GM12878 (cell line): Measurements from ENCODE around the gene RAB34.

ENCODE experiments used
- BHLHE40 ChIP-seq, 2 experiments: fragments of 450-650 bp in 1 of 2; IDR thresholded peaks; 2 replicates each; pipeline ENCODE4 v1.6.1; 2011 to 2017; ENCODE audit warnings: low read depth in 2 of 2, borderline replicate concordance in 1 of 2, improper control_type of control experiment in 1 of 2, low read length in 1 of 2, mild to moderate bottlenecking in 1 of 2
- CEBPB ChIP-seq, 2 experiments: fragments of 150-350 bp in 1 of 2; IDR thresholded peaks; 2 replicates each; pipeline ENCODE4 v1.6.1; 2012 to 2014; ENCODE audit warnings: low read depth in 2 of 2, low read length in 2 of 2, borderline replicate concordance in 1 of 2, inconsistent platforms in 1 of 2
- CHD4 ChIP-seq: fragments of 200-600 bp; sonication (generic); IDR thresholded peaks from 2 replicates; pipeline ENCODE4 v1.6.1; 2016; ENCODE audit warnings: mild to moderate bottlenecking
- EGR1 ChIP-seq, 2 experiments: IDR thresholded peaks; 1 replicate in 1 of 2; 2 replicates in 1 of 2; pipeline ENCODE4 v1.6.1; 2011 to 2012; ENCODE audit warnings: low read depth in 2 of 2, low read length in 2 of 2, borderline replicate concordance in 1 of 2, mild to moderate bottlenecking in 1 of 2, moderate library complexity in 1 of 2
- EP300 ChIP-seq, 2 experiments: fragments of 150-350 bp in 1 of 2; IDR thresholded peaks; 2 replicates each; pipeline ENCODE4 v1.6.1; 2011 to 2012; ENCODE audit warnings: low read depth in 2 of 2, low read length in 2 of 2, borderline replicate concordance in 1 of 2, improper control_type of control experiment in 1 of 2, inconsistent platforms in 1 of 2; ENCODE audit not compliant: control insufficient read depth in 1 of 2
- EZH2 ChIP-seq: IDR thresholded peaks from 2 replicates; pipeline ENCODE4 v1.6.1; 2012; ENCODE audit warnings: low read depth, mild to moderate bottlenecking, control low read depth, inconsistent platforms, low read length, borderline replicate concordance; ENCODE audit not compliant: control insufficient read depth
- MTA2 ChIP-seq: fragments of 450-650 bp; IDR thresholded peaks from 2 replicates; pipeline ENCODE4 v1.6.1; 2016; ENCODE audit warnings: low read depth, mild to moderate bottlenecking, moderate library complexity
- RELA ChIP-seq: fragments of 450-650 bp; IDR thresholded peaks from 2 replicates; pipeline ENCODE4 v1.8.0; 2014; ENCODE audit warnings: borderline replicate concordance; ENCODE audit not compliant: partially characterized antibody
- TF ChIP-seq, protein P1 (sequence below), 3 experiments: IDR thresholded peaks in 2 of 3; conservative IDR thresholded peaks in 1 of 3; 2 replicates each; pipeline ENCODE4 v1.5.1; 2011; ENCODE audit warnings: low read depth in 3 of 3, low read length in 3 of 3, mild to moderate bottlenecking in 3 of 3, control low read depth in 2 of 3, moderate library complexity in 2 of 3, inconsistent platforms in 1 of 3, mixed read lengths in 1 of 3; ENCODE audit not compliant: control insufficient read depth in 2 of 3, insufficient read depth in 1 of 3; ENCODE audit errors: extremely low read depth in 1 of 3
- TF ChIP-seq, protein P2 (sequence below): fragments of 450-650 bp; formaldehyde crosslinking; IDR thresholded peaks from 2 replicates; pipeline ENCODE4 v1.4.0; 2022; ENCODE audit warnings: mild to moderate bottlenecking, moderate library complexity
- TF ChIP-seq, protein P3 (sequence below): fragments of 450-650 bp; IDR thresholded peaks from 2 replicates; pipeline ENCODE4 v1.6.1; 2016; ENCODE audit warnings: mild to moderate bottlenecking

DNA sequence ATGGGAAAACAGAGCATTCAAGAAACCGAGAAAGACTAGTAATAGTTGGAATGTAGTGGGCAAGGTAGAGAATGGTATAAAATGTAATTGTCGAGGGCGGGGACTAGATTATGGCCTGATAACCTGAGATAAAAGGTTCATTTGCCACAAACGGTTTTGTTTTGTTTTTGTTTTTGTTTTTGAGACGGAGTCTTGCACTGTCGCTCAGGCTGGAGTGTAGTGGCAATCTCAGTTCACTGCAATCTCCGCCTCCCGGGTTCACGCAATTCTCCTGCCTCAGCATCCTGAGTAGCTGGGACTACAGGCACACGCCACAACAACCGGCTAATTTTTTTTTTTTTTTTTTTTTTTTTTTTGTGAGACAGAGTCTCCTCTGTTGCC is 12.3 kb upstream of the RAB34 start:
- TF ChIP-seq MTA2 (no peak), CEBPB (IDR thresholded peaks at IDR 0.05; ENCODE audit: borderline replicate concordance in 1 of 2, low read depth in 2 of 2, low read length in 2 of 2) (no peak), CHD4 (no peak), EP300 (IDR thresholded peaks at IDR 0.05; ENCODE audit: borderline replicate concordance in 1 of 2, control insufficient read depth in 1 of 2, low read depth in 2 of 2, low read length in 2 of 2) (no peak), EZH2 (no peak), EGR1 (IDR thresholded peaks at IDR 0.05; ENCODE audit: borderline replicate concordance in 1 of 2, low read depth in 2 of 2, low read length in 2 of 2) (no peak), BHLHE40 (IDR thresholded peaks at IDR 0.05; ENCODE audit: borderline replicate concordance in 1 of 2, low read depth in 2 of 2, low read length in 1 of 2) (no peak), RELA (no peak)
- TF ChIP-seq, protein P1, sequence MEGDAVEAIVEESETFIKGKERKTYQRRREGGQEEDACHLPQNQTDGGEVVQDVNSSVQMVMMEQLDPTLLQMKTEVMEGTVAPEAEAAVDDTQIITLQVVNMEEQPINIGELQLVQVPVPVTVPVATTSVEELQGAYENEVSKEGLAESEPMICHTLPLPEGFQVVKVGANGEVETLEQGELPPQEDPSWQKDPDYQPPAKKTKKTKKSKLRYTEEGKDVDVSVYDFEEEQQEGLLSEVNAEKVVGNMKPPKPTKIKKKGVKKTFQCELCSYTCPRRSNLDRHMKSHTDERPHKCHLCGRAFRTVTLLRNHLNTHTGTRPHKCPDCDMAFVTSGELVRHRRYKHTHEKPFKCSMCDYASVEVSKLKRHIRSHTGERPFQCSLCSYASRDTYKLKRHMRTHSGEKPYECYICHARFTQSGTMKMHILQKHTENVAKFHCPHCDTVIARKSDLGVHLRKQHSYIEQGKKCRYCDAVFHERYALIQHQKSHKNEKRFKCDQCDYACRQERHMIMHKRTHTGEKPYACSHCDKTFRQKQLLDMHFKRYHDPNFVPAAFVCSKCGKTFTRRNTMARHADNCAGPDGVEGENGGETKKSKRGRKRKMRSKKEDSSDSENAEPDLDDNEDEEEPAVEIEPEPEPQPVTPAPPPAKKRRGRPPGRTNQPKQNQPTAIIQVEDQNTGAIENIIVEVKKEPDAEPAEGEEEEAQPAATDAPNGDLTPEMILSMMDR (IDR thresholded peaks at IDR 0.05 in 2 of 3, conservative IDR thresholded peaks at IDR 0.05 in 1 of 3; ENCODE audit: control insufficient read depth in 2 of 3, extremely low read depth in 1 of 3, insufficient read depth in 1 of 3, low read depth in 3 of 3, low read length in 3 of 3) = no peak
- TF ChIP-seq, protein P2, sequence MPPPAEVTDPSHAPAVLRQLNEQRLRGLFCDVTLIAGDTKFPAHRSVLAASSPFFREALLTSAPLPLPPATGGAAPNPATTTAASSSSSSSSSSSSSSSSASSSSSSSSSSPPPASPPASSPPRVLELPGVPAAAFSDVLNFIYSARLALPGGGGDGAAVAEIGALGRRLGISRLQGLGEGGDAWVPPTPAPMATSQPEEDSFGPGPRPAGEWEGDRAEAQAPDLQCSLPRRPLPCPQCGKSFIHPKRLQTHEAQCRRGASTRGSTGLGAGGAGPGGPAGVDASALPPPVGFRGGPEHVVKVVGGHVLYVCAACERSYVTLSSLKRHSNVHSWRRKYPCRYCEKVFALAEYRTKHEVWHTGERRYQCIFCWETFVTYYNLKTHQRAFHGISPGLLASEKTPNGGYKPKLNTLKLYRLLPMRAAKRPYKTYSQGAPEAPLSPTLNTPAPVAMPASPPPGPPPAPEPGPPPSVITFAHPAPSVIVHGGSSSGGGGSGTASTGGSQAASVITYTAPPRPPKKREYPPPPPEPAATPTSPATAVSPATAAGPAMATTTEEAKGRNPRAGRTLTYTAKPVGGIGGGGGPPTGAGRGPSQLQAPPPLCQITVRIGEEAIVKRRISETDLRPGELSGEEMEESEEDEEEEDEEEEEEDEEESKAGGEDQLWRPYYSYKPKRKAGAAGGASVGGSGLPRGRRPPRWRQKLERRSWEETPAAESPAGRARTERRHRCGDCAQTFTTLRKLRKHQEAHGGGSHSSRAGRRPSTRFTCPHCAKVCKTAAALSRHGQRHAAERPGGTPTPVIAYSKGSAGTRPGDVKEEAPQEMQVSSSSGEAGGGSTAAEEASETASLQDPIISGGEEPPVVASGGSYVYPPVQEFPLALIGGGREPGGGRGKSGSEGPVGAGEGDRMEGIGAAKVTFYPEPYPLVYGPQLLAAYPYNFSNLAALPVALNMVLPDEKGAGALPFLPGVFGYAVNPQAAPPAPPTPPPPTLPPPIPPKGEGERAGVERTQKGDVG (CRISPR knock-in tag) = no peak
- TF ChIP-seq, protein P3, sequence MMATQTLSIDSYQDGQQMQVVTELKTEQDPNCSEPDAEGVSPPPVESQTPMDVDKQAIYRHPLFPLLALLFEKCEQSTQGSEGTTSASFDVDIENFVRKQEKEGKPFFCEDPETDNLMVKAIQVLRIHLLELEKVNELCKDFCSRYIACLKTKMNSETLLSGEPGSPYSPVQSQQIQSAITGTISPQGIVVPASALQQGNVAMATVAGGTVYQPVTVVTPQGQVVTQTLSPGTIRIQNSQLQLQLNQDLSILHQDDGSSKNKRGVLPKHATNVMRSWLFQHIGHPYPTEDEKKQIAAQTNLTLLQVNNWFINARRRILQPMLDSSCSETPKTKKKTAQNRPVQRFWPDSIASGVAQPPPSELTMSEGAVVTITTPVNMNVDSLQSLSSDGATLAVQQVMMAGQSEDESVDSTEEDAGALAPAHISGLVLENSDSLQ = no peak
